Parathyroid adenoma (tissue), 2 donors: ENCODE results near the gene RGSL1.
A peak's percentile ranks its signal among the peaks of the same experiment; 100 is the strongest.

Experiments used
- H2AFZ ChIP-seq: fragments of 300-600 bp; sonication (generic); one replicate; pipeline ENCODE4 v1.7.0; 2017; ENCODE audit warnings: antibody characterized with exemption, mild to moderate bottlenecking
- H3K27ac ChIP-seq: fragments of 300-600 bp; sonication (generic); one replicate; pipeline ENCODE4 v1.7.0; 2017
- H3K27me3 ChIP-seq: fragments of 300-600 bp; sonication (generic); one replicate; pipeline ENCODE4 v1.7.0; 2017; ENCODE audit warnings: low read length; ENCODE audit not compliant: control insufficient read depth, insufficient read depth
- H3K36me3 ChIP-seq: fragments of 300-600 bp; sonication (generic); one replicate; pipeline ENCODE4 v1.7.0; 2017; ENCODE audit warnings: low read length; ENCODE audit not compliant: control insufficient read depth, insufficient read depth
- H3K4me1 ChIP-seq: fragments of 300-600 bp; sonication (generic); one replicate; pipeline ENCODE4 v1.7.0; 2017; ENCODE audit warnings: control low read depth
- H3K4me2 ChIP-seq: fragments of 300-600 bp; sonication (generic); one replicate; pipeline ENCODE4 v1.7.0; 2017; ENCODE audit warnings: low read length
- H3K4me3 ChIP-seq: fragments of 300-600 bp; sonication (generic); one replicate; pipeline ENCODE4 v1.7.0; 2017; ENCODE audit warnings: low read depth, low read length
- H3K79me2 ChIP-seq: fragments of 300-600 bp; sonication (generic); one replicate; pipeline ENCODE4 v1.7.0; 2017; ENCODE audit warnings: control low read depth
- H3K9ac ChIP-seq: fragments of 300-600 bp; sonication (generic); one replicate; pipeline ENCODE4 v1.7.0; 2017; ENCODE audit warnings: mild to moderate bottlenecking
- H3K9me3 ChIP-seq: fragments of 300-600 bp; sonication (generic); one replicate; pipeline ENCODE4 v1.7.0; 2017; ENCODE audit warnings: low read length; ENCODE audit not compliant: control insufficient read depth
- CTCF ChIP-seq: fragments of 300-600 bp; sonication (generic); IDR thresholded peaks from one replicate; pipeline ENCODE4 v1.7.0; 2017; ENCODE audit warnings: antibody characterized with exemption, mild to moderate bottlenecking
- donor health status: primary hyperparathyroidism.

The RGSL1 gene

GRCh38 chr1:182589931-182590330 lies 140.0 kb downstream of the RGSL1 start:
- Histone ChIP-seq H3K9ac (no peak overlapping the region), H3K79me2 (no peaks in the 10 kb centered on the region), H3K9me3 (no peaks in the 10 kb centered on the region), H3K4me3 (no peak overlapping the region), H3K4me2 (no peak overlapping the region), H3K27ac (no peak overlapping the region), H2AFZ (no peak overlapping the region), H3K36me3 (no peaks in the 10 kb centered on the region), H3K4me1 (peaks cover 4% of the 10 kb centered on the region), H3K27me3 (no peaks in the 10 kb centered on the region)
- TF ChIP-seq CTCF: no peak

GRCh38 chr1:182595641-182596240 lies 145.8 kb downstream of the RGSL1 start:
- Histone ChIP-seq H3K79me2 (no peaks in the 10 kb centered on the region), H3K4me2 (no peak overlapping the region), H3K9me3 (no peaks in the 10 kb centered on the region), H3K27ac (no peak overlapping the region), H2AFZ (no peak overlapping the region), H3K4me1 (no peaks in the 10 kb centered on the region), H3K9ac (no peak overlapping the region), H3K4me3 (no peak overlapping the region), H3K36me3 (no peaks in the 10 kb centered on the region), H3K27me3 (no peaks in the 10 kb centered on the region)
- peak; percentile 57 for TF ChIP-seq CTCF

- no peak overlapping the region for H3K27ac ChIP-seq
- H2AFZ ChIP-seq: no peak overlapping the region
- H3K79me2 ChIP-seq: no peaks in the 10 kb centered on the region
- H3K27me3 ChIP-seq: no peaks in the 10 kb centered on the region
- no peaks in the 10 kb centered on the region for H3K4me1 ChIP-seq
- H3K36me3 ChIP-seq: no peaks in the 10 kb centered on the region
- no peak overlapping the region for H3K4me3 ChIP-seq
- H3K4me2 ChIP-seq: no peak overlapping the region
- no peak for TF ChIP-seq CTCF
- no peaks in the 10 kb centered on the region for H3K9me3 ChIP-seq
- H3K9ac ChIP-seq: no peak overlapping the region
Observed at GRCh38 chr1:182596934-182597333, 147.0 kb downstream of the RGSL1 start.

- Histone ChIP-seq H3K27ac (no peak overlapping the region), H2AFZ (no peak overlapping the region), H3K9me3 (no peaks in the 10 kb centered on the region), H3K9ac (no peak overlapping the region), H3K4me1 (no peaks in the 10 kb centered on the region), H3K36me3 (no peaks in the 10 kb centered on the region), H3K79me2 (no peaks in the 10 kb centered on the region), H3K4me3 (no peak overlapping the region), H3K4me2 (no peak overlapping the region), H3K27me3 (no peaks in the 10 kb centered on the region)
- no peak for TF ChIP-seq CTCF
Observed at GRCh38 chr1:182598296-182598695, 148.3 kb downstream of the RGSL1 start.

- Histone ChIP-seq H3K4me2 (no peak overlapping the region), H3K79me2 (no peaks in the 10 kb centered on the region), H3K4me3 (no peak overlapping the region), H3K27me3 (no peaks in the 10 kb centered on the region), H3K27ac (no peak overlapping the region), H3K9me3 (no peaks in the 10 kb centered on the region), H2AFZ (no peak overlapping the region), H3K4me1 (no peaks in the 10 kb centered on the region), H3K9ac (no peak overlapping the region), H3K36me3 (no peaks in the 10 kb centered on the region)
- TF ChIP-seq CTCF: no peak
Observed at GRCh38 chr1:182599339-182599738, 149.4 kb downstream of the RGSL1 start.
